Smooth muscle cell (in vitro differentiated cells): ENCODE data around the gene PFKP. TPM values are rescaled to one million over a fixed set of nuclear protein-coding genes. Genes with fewer than 3 reads are reported as not detected.
"Not testable (repeated sequence)": the region's sequence is repeated elsewhere in the genome, so short reads cannot be mapped to it uniquely, and the experiment has no call there.

ENCODE experiments used
- DNase-seq: peaks from one replicate; lab custom pipeline; 2025; ENCODE audit not compliant: unreplicated experiment; lab: John Stamatoyannopoulos, UW
- H2AFZ ChIP-seq: fragments of 200-600 bp; sonication (generic); 2 replicates; pipeline ENCODE4 v1.6.0; 2016; ENCODE audit warnings: antibody characterized with exemption, low read depth, mild to moderate bottlenecking
- H3F3A ChIP-seq: fragments of 200-600 bp; sonication (generic); 2 replicates; pipeline ENCODE4 v1.6.0; 2017; ENCODE audit warnings: antibody characterized with exemption, low read depth
- H3K27ac ChIP-seq: fragments of 200-600 bp; sonication (generic); 2 replicates; pipeline ENCODE4 v1.5.1; 2016; ENCODE audit warnings: low read depth, mild to moderate bottlenecking
- H3K27me3 ChIP-seq: fragments of 200-600 bp; sonication (generic); 2 replicates; pipeline ENCODE4 v1.6.1; 2016; ENCODE audit warnings: low read depth, mild to moderate bottlenecking
- H3K36me3 ChIP-seq: fragments of 200-600 bp; sonication (generic); 2 replicates; pipeline ENCODE4 v1.5.1; 2016; ENCODE audit warnings: low read depth
- H3K4me1 ChIP-seq: fragments of 200-600 bp; sonication (generic); 2 replicates; pipeline ENCODE4 v1.5.1; 2016; ENCODE audit warnings: low read depth
- H3K4me2 ChIP-seq: fragments of 200-600 bp; sonication (generic); 2 replicates; pipeline ENCODE4 v1.6.0; 2016; ENCODE audit warnings: mild to moderate bottlenecking
- H3K4me3 ChIP-seq: fragments of 200-600 bp; sonication (generic); 2 replicates; pipeline ENCODE4 v1.5.1; 2016; ENCODE audit warnings: mild to moderate bottlenecking
- H3K79me2 ChIP-seq: fragments of 200-600 bp; sonication (generic); 2 replicates; pipeline ENCODE4 v1.6.0; 2016; ENCODE audit warnings: low read depth, mild to moderate bottlenecking
- H3K9ac ChIP-seq: fragments of 200-600 bp; sonication (generic); 2 replicates; pipeline ENCODE4 v1.6.0; 2016; ENCODE audit warnings: low read depth
- H3K9me3 ChIP-seq: fragments of 200-600 bp; sonication (generic); replicated peaks from 2 replicates; pipeline ENCODE4 v1.5.1; 2016; ENCODE audit warnings: low read depth
- H4K20me1 ChIP-seq: fragments of 200-600 bp; sonication (generic); 2 replicates; pipeline ENCODE4 v1.6.0; 2016; ENCODE audit warnings: low read depth
- CTCF ChIP-seq: fragments of 200-600 bp; sonication (generic); IDR thresholded peaks from 2 replicates; pipeline ENCODE4 v1.5.1; 2017; ENCODE audit warnings: borderline replicate concordance, mild to moderate bottlenecking, antibody characterized with exemption; ENCODE audit not compliant: insufficient read depth, poor library complexity, severe bottlenecking
- WGBS: methylation state at CpG from one replicate; pipeline ENCODE4 v1.1.7; 2016; ENCODE audit warnings: low lambda C conversion rate; 5-methylcytosine and 5-hydroxymethylcytosine counted together
- polyA plus RNA-seq: library from polyadenylated mRNA; unstranded; fragments of >200 nt; fragmentation: Nextera tagmentation; extraction: Ambion mirVana; gene quantifications from 2 replicates; pipeline ENCODE4 v1.2.1, GENCODE V29; 2016
- total RNA-seq: library from RNA; depleted of rRNA; stranded (reverse); fragments of >200 nt; gene quantifications from 2 replicates; pipeline ENCODE4 v1.2.3, GENCODE V29; 2014

Gene PFKP
- total and polyA plus RNA-seq, 2 experiments from 2014 or later: 178 to 203 TPM

- WGBS: 97% methylated on average over 30 of the region's 30 CpGs
- no peak overlapping the region for H3K9ac ChIP-seq
- peaks cover 4% of the 10 kb centered on the region for H3F3A ChIP-seq
- H3K4me3 ChIP-seq: no peak overlapping the region
- H3K9me3 ChIP-seq: no peaks in the 10 kb centered on the region
- DNase-seq: no peak
- no peaks in the 10 kb centered on the region for H3K4me1 ChIP-seq
- H3K4me2 ChIP-seq: no peak overlapping the region
- peaks cover 10% of the 10 kb centered on the region for H3K36me3 ChIP-seq
- no peak for TF ChIP-seq CTCF
- H3K27ac ChIP-seq: no peak overlapping the region
- H4K20me1 ChIP-seq: no peaks in the 10 kb centered on the region
- no peaks in the 10 kb centered on the region for H3K27me3 ChIP-seq
- no peak overlapping the region for H2AFZ ChIP-seq
- peaks cover 34% of the 10 kb centered on the region for H3K79me2 ChIP-seq
Measured at GRCh38 chr10:3103646-3104045, 36.3 kb downstream of the PFKP start.

GRCh38 chr10:3104251-3104918, 37.0 kb downstream of the PFKP start:
- H3K4me1 ChIP-seq: no peaks in the 10 kb centered on the region
- no peak overlapping the region for H3K9ac ChIP-seq
- no peak overlapping the region for H2AFZ ChIP-seq
- H3K36me3 ChIP-seq: peaks cover 10% of the 10 kb centered on the region
- peak overlapping the region; percentile 19 for H3K27ac ChIP-seq
- H4K20me1 ChIP-seq: no peaks in the 10 kb centered on the region
- H3K9me3 ChIP-seq: no peaks in the 10 kb centered on the region
- no peak for TF ChIP-seq CTCF
- H3F3A ChIP-seq: no peaks in the 10 kb centered on the region
- no peak overlapping the region for H3K4me3 ChIP-seq
- 65% methylated on average over 28 of the region's 28 CpGs for WGBS
- no peak overlapping the region for H3K4me2 ChIP-seq
- DNase-seq: no peak
- H3K79me2 ChIP-seq: peaks cover 31% of the 10 kb centered on the region
- H3K27me3 ChIP-seq: no peaks in the 10 kb centered on the region

- Histone ChIP-seq H3K4me2 (no peak overlapping the region), H3K9me3 (no peaks in the 10 kb centered on the region), H3K4me1 (no peaks in the 10 kb centered on the region), H4K20me1 (no peaks in the 10 kb centered on the region), H3K36me3 (peaks cover 10% of the 10 kb centered on the region), H3K9ac (no peak overlapping the region), H3K27ac (no peak overlapping the region), H3F3A (no peaks in the 10 kb centered on the region), H3K27me3 (no peaks in the 10 kb centered on the region), H3K79me2 (peaks cover 29% of the 10 kb centered on the region), H2AFZ (no peak overlapping the region), H3K4me3 (no peak overlapping the region)
- no peak for TF ChIP-seq CTCF
- no peak for DNase-seq
- 97% methylated on average over 20 of the region's 20 CpGs for WGBS
Measured at GRCh38 chr10:3105166-3105565, 37.8 kb downstream of the PFKP start.

GRCh38 chr10:3105905-3106304, 38.6 kb downstream of the PFKP start:
- Histone ChIP-seq H3K4me2 (no peak overlapping the region), H3F3A (no peaks in the 10 kb centered on the region), H3K4me1 (no peaks in the 10 kb centered on the region), H3K9ac (no peak overlapping the region), H4K20me1 (peaks cover 5% of the 10 kb centered on the region), H3K4me3 (no peak overlapping the region), H3K79me2 (peaks cover 21% of the 10 kb centered on the region), H3K9me3 (no peaks in the 10 kb centered on the region), H2AFZ (no peak overlapping the region), H3K27me3 (no peaks in the 10 kb centered on the region), H3K27ac (no peak overlapping the region), H3K36me3 (peaks cover 10% of the 10 kb centered on the region)
- no peak for DNase-seq
- 86% methylated on average over 16 of the region's 20 CpGs for WGBS
- TF ChIP-seq CTCF: no peak

GRCh38 chr10:3106328-3106727, 39.0 kb downstream of the PFKP start:
- DNase-seq: not testable (repeated sequence)
- 97% methylated on average over 5 of the region's 10 CpGs for WGBS
- peaks cover 10% of the 10 kb centered on the region for H3K36me3 ChIP-seq

More at GRCh38 chr10:3106328-3106727, 39.0 kb downstream of the PFKP start:
- H3K4me2 ChIP-seq, H3K4me1 ChIP-seq, H3K4me3 ChIP-seq, H3K27ac ChIP-seq, H2AFZ ChIP-seq, H3K27me3 ChIP-seq, H4K20me1 ChIP-seq, H3K9me3 ChIP-seq, H3F3A ChIP-seq, H3K9ac ChIP-seq: not testable (repeated sequence)
- peaks cover 17% of the 10 kb centered on the region for H3K79me2 ChIP-seq
